IMR-90 (cell line): ENCODE measurements around the gene DRC7. TPM values are rescaled to one million over a fixed set of nuclear protein-coding genes. Genes with fewer than 3 reads are reported as not detected.

Experiments
- ATAC-seq: fragments of 200-7000 bp; cut with Tn5 transposase; 2 replicates; pipeline ENCODE4 v1.9.1; 2020; ENCODE audit warnings: low read depth, mild to moderate bottlenecking, moderate library complexity
- BruUV-seq: library from RNA; stranded (reverse); fragments of 400-500 nt; replicated peaks from 2 replicates; lab custom pipeline; 2021; lab: Mats Ljungman, UMichigan
- CTCF ChIA-PET: fragments of 300-600 bp; formaldehyde crosslinking; extraction: SDS; loops from one replicate; lab custom pipeline; 2021; ENCODE audit warnings: antibody characterized with exemption; lab: Yijun Ruan, JAX
- POLR2A ChIA-PET: fragments of 300-600 bp; sonication (Branson Sonifier 250); formaldehyde crosslinking; loops from one replicate; lab custom pipeline; 2022; ENCODE audit warnings: antibody characterized with exemption; ENCODE audit not compliant: unreplicated experiment; lab: Charles Lee
- DNase-seq: peaks from one replicate; pipeline ENCODE4 v3.0.0; 2013
- H2AFZ ChIP-seq: replicated peaks from 2 replicates; pipeline ENCODE3; 2013; ENCODE audit warnings: low read length, mild to moderate bottlenecking; ENCODE audit not compliant: poor library complexity
- H2AK5ac ChIP-seq: 2 replicates; pipeline ENCODE4 v1.6.1; 2013; ENCODE audit warnings: low read depth, low read length, inconsistent platforms
- H2AK9ac ChIP-seq: replicated peaks from 2 replicates; pipeline ENCODE3; 2013; ENCODE audit warnings: mild to moderate bottlenecking, low read depth, low read length, moderate library complexity; ENCODE audit not compliant: poor library complexity
- H2BK120ac ChIP-seq: 2 replicates; pipeline ENCODE4 v1.6.1; 2013; ENCODE audit warnings: low read depth, low read length, inconsistent platforms
- H2BK15ac ChIP-seq: 3 replicates; pipeline ENCODE4 v1.6.1; 2013; ENCODE audit warnings: low read depth, low read length, inconsistent platforms
- H2BK20ac ChIP-seq: 2 replicates; pipeline ENCODE4 v1.6.1; 2013; ENCODE audit warnings: low read depth, mild to moderate bottlenecking, inconsistent platforms, low read length, moderate library complexity
- H2BK5ac ChIP-seq: 2 replicates; pipeline ENCODE4 v1.6.1; 2013; ENCODE audit warnings: mild to moderate bottlenecking, low read depth, low read length, inconsistent platforms; ENCODE audit not compliant: poor library complexity, severe bottlenecking
- H3K14ac ChIP-seq: replicated peaks from 2 replicates; pipeline ENCODE4 v1.6.1; 2013; ENCODE audit warnings: low read depth, low read length, inconsistent platforms
- H3K18ac ChIP-seq: 2 replicates; pipeline ENCODE4 v1.6.1; 2013; ENCODE audit warnings: low read depth, low read length, control low read depth
- H3K23ac ChIP-seq: 2 replicates; pipeline ENCODE4 v1.6.1; 2013; ENCODE audit warnings: low read depth, low read length, inconsistent platforms
- H3K27ac ChIP-seq: 2 replicates; pipeline ENCODE4 v1.5.1; 2013; ENCODE audit warnings: mild to moderate bottlenecking, control low read depth, low read length; ENCODE audit not compliant: insufficient read depth
- H3K27me3 ChIP-seq: 2 replicates; pipeline ENCODE4 v1.6.1; 2013; ENCODE audit warnings: low read length; ENCODE audit not compliant: control insufficient read depth, insufficient read depth
- H3K36me3 ChIP-seq: 2 replicates; pipeline ENCODE4 v1.6.1; 2013; ENCODE audit warnings: low read length, mixed read lengths; ENCODE audit not compliant: control insufficient read depth, insufficient read depth
- H3K4ac ChIP-seq: 2 replicates; pipeline ENCODE4 v1.6.1; 2013; ENCODE audit warnings: low read depth, low read length, inconsistent platforms
- H3K4me1 ChIP-seq: 2 replicates; pipeline ENCODE4 v1.6.1; 2013; ENCODE audit warnings: low read length, mixed read lengths; ENCODE audit not compliant: control insufficient read depth, insufficient read depth
- H3K4me2 ChIP-seq: 2 replicates; pipeline ENCODE4 v1.6.1; 2013; ENCODE audit warnings: low read depth, mild to moderate bottlenecking, control low read depth, low read length, moderate library complexity
- H3K4me3 ChIP-seq: 2 replicates; pipeline ENCODE4 v1.5.1; 2013; ENCODE audit warnings: low read depth, mild to moderate bottlenecking, control low read depth, low read length, moderate library complexity; ENCODE audit not compliant: insufficient read depth
- H3K56ac ChIP-seq: 2 replicates; pipeline ENCODE4 v1.6.1; 2013; ENCODE audit warnings: low read length, inconsistent platforms; ENCODE audit not compliant: insufficient read depth; ENCODE audit errors: extremely low read depth
- H3K79me1 ChIP-seq, 2 experiments: 2 replicates each; pipeline ENCODE4 v1.6.1; 2013; ENCODE audit warnings: low read length in 2 of 2, inconsistent platforms in 1 of 2, low read depth in 1 of 2
- H3K9ac ChIP-seq: 2 replicates; pipeline ENCODE4 v1.6.1; 2013; ENCODE audit warnings: low read depth, low read length, control low read depth
- H3K9me1 ChIP-seq: 2 replicates; pipeline ENCODE4 v1.6.1; 2013; ENCODE audit warnings: low read length, inconsistent platforms; ENCODE audit not compliant: insufficient read depth
- H3K9me3 ChIP-seq: 2 replicates; pipeline ENCODE4 v1.6.1; 2013; ENCODE audit warnings: low read length; ENCODE audit not compliant: control insufficient read depth, insufficient read depth
- H4K20me1 ChIP-seq: 2 replicates; pipeline ENCODE4 v1.6.1; 2013; ENCODE audit warnings: low read length, inconsistent platforms; ENCODE audit not compliant: insufficient read depth
- H4K5ac ChIP-seq: 2 replicates; pipeline ENCODE4 v1.6.1; 2013; ENCODE audit warnings: mild to moderate bottlenecking, low read depth, low read length, control low read depth
- H4K8ac ChIP-seq, 2 experiments: 2 replicates each; pipeline ENCODE4 v1.6.1; 2013; ENCODE audit warnings: low read depth in 2 of 2, low read length in 2 of 2, control low read depth in 1 of 2, inconsistent platforms in 1 of 2
- H4K91ac ChIP-seq: 2 replicates; pipeline ENCODE4 v1.6.1; 2013; ENCODE audit warnings: low read depth, low read length, inconsistent platforms; ENCODE audit not compliant: insufficient read depth
- BHLHE40 ChIP-seq: fragments of 150-350 bp; IDR thresholded peaks from 2 replicates; pipeline ENCODE4 v1.6.1; 2016; ENCODE audit warnings: mild to moderate bottlenecking, low read depth, low read length
- CEBPB ChIP-seq: IDR thresholded peaks from 2 replicates; pipeline ENCODE4 v1.6.1; 2012; ENCODE audit warnings: low read depth, low read length, improper control_type of control experiment
- CHD1 ChIP-seq: IDR thresholded peaks from 2 replicates; pipeline ENCODE4 v1.6.1; 2012; ENCODE audit warnings: low read depth, low read length, improper control_type of control experiment
- ELK1 ChIP-seq: fragments of 150-350 bp; IDR thresholded peaks from 2 replicates; pipeline ENCODE4 v1.6.1; 2016; ENCODE audit warnings: low read depth, mild to moderate bottlenecking, low read length, moderate library complexity, borderline replicate concordance
- FOS ChIP-seq: fragments of 150-350 bp; IDR thresholded peaks from 2 replicates; pipeline ENCODE4 v1.6.1; 2016; ENCODE audit warnings: low read depth, low read length
- MAFK ChIP-seq: IDR thresholded peaks from 2 replicates; pipeline ENCODE4 v1.6.1; 2012; ENCODE audit warnings: low read depth, low read length, improper control_type of control experiment
- MAZ ChIP-seq: IDR thresholded peaks from 2 replicates; pipeline ENCODE4 v1.6.1; 2012; ENCODE audit warnings: low read depth, mild to moderate bottlenecking, low read length, improper control_type of control experiment, moderate library complexity, borderline replicate concordance
- MXI1 ChIP-seq: IDR thresholded peaks from 2 replicates; pipeline ENCODE4 v1.6.1; 2012; ENCODE audit warnings: low read depth, mild to moderate bottlenecking, low read length, moderate library complexity, borderline replicate concordance
- NFE2L2 ChIP-seq: fragments of 150-350 bp; IDR thresholded peaks from 2 replicates; pipeline ENCODE4 v1.6.1; 2016; ENCODE audit warnings: low read depth, mild to moderate bottlenecking, low read length
- POLR2A ChIP-seq: IDR thresholded peaks from 2 replicates; pipeline ENCODE4 v1.6.1; 2012; ENCODE audit warnings: mild to moderate bottlenecking, low read depth, low read length
- RAD21 ChIP-seq: IDR thresholded peaks from 2 replicates; pipeline ENCODE4 v1.6.1; 2012; ENCODE audit warnings: low read length, improper control_type of control experiment
- RCOR1 ChIP-seq: IDR thresholded peaks from 2 replicates; pipeline ENCODE4 v1.6.1; 2012; ENCODE audit warnings: mild to moderate bottlenecking, low read length, improper control_type of control experiment; ENCODE audit not compliant: insufficient replicate concordance
- RFX5 ChIP-seq: IDR thresholded peaks from 2 replicates; pipeline ENCODE4 v1.8.0; 2012; ENCODE audit warnings: low read depth, mild to moderate bottlenecking, low read length, moderate library complexity
- SMC3 ChIP-seq: fragments of 150-350 bp; IDR thresholded peaks from 2 replicates; pipeline ENCODE4 v1.6.1; 2016; ENCODE audit warnings: low read depth, mild to moderate bottlenecking, antibody characterized with exemption, low read length, moderate library complexity
- USF2 ChIP-seq: fragments of 150-350 bp; IDR thresholded peaks from 2 replicates; pipeline ENCODE4 v1.6.1; 2017; ENCODE audit warnings: mild to moderate bottlenecking, antibody characterized with exemption, low read length, low read depth
- WGBS, 2 experiments: methylation state at CpG; one replicate each; pipeline versions ENCODE4 v1.1.5 to v1.1.7; 2013; ENCODE audit warnings: missing lambda C conversion rate in 2 of 2; ENCODE audit not compliant: insufficient read length in 1 of 2; ENCODE audit errors: extremely low coverage in 2 of 2; 5-methylcytosine and 5-hydroxymethylcytosine counted together
- dilution Hi-C: fragments of 300-500 bp; cut with HindIII; formaldehyde crosslinking; loops from one replicate; pipeline ENCODE4 v1.14.3; 2018; ENCODE audit warnings: low sequenced_read_pairs; ENCODE audit not compliant: unreplicated experiment
- in situ Hi-C: fragments of 300-500 bp; cut with MboI; formaldehyde crosslinking; loops from 3 replicates; pipeline ENCODE4 v1.14.3; 2019; ENCODE audit warnings: low sequenced_read_pairs, inconsistent platforms, mixed read lengths
- intact Hi-C: fragments of 100-400 bp; cut with micrococcal nuclease; formaldehyde crosslinking; loops from 2 replicates; pipeline ENCODE4 v1.10.0; 2022
- polyA plus RNA-seq, 3 experiments: library from polyadenylated mRNA; depleted of rRNA; stranded (reverse); fragments of >200 nt; gene quantifications; 2 replicates each; pipeline ENCODE4 v1.2.3, GENCODE V29; 2012; ENCODE audit warnings: low replicate concordance in 1 of 3
- total RNA-seq: library from RNA; depleted of rRNA; stranded (reverse); fragments of >200 nt; gene quantifications from 2 replicates; pipeline ENCODE4 v1.2.3, GENCODE V29; 2012
- TF ChIP-seq, protein P1 (sequence below): conservative IDR thresholded peaks from 2 replicates; pipeline ENCODE4 v1.5.1; 2012; ENCODE audit warnings: mild to moderate bottlenecking, low read depth, low read length, improper control_type of control experiment

The DRC7 gene
- total and polyA plus RNA-seq, 2 of the 4 experiments (the other 2 are of a cell fraction) = not detected

GRCh38 chr16:57653936-57654335 is 40.7 kb upstream of the DRC7 start:
- 48% methylated on average over 7 of the region's 16 CpGs; no CpG with 5 or more reads in 1 of the 2 experiments for WGBS, 2 experiments
- Histone ChIP-seq H3K27ac (no peak overlapping the region), H3K9ac (no peak overlapping the region), H4K20me1 (no peaks in the 10 kb centered on the region), H3K79me1 (no peaks in the 10 kb centered on the region), H3K14ac (no peak overlapping the region), H2BK20ac (no peak overlapping the region), H4K5ac (no peak overlapping the region), H2BK5ac (no peak overlapping the region), H3K4ac (no peak overlapping the region), H2AK5ac (no peak overlapping the region), H4K8ac (no peak overlapping the region), H3K56ac (no peak overlapping the region), H2AFZ (peak overlapping the region; percentile 49), H3K4me3 (no peak overlapping the region), H3K4me2 (no peak overlapping the region), H3K23ac (no peak overlapping the region), H4K91ac (no peak overlapping the region), H2BK15ac (no peak overlapping the region), H2AK9ac (no peak overlapping the region), H3K9me3 (no peaks in the 10 kb centered on the region), H3K27me3 (no peaks in the 10 kb centered on the region; the same call in 1 of the 2 replicates), H3K9me1 (no peaks in the 10 kb centered on the region; the same call in 1 of the 2 replicates), H2BK120ac (no peak overlapping the region), H3K4me1 (no peaks in the 10 kb centered on the region), H3K18ac (no peak overlapping the region), H3K36me3 (no peaks in the 10 kb centered on the region)
- ATAC-seq (no peak), DNase-seq (no peak)
- BruUV-seq = no TSS peak
- intact Hi-C loops (no loop called here), dilution Hi-C loops (no loop called here), in situ Hi-C loops (no loop called here)
- CTCF ChIA-PET = no interaction called here
- no peak for TF ChIP-seq BHLHE40
- TF ChIP-seq MAFK = no peak
- TF ChIP-seq, protein P1, sequence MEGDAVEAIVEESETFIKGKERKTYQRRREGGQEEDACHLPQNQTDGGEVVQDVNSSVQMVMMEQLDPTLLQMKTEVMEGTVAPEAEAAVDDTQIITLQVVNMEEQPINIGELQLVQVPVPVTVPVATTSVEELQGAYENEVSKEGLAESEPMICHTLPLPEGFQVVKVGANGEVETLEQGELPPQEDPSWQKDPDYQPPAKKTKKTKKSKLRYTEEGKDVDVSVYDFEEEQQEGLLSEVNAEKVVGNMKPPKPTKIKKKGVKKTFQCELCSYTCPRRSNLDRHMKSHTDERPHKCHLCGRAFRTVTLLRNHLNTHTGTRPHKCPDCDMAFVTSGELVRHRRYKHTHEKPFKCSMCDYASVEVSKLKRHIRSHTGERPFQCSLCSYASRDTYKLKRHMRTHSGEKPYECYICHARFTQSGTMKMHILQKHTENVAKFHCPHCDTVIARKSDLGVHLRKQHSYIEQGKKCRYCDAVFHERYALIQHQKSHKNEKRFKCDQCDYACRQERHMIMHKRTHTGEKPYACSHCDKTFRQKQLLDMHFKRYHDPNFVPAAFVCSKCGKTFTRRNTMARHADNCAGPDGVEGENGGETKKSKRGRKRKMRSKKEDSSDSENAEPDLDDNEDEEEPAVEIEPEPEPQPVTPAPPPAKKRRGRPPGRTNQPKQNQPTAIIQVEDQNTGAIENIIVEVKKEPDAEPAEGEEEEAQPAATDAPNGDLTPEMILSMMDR = no peak
- TF ChIP-seq RFX5 = no peak
- TF ChIP-seq CHD1 = no peak
- TF ChIP-seq NFE2L2 = no peak
- TF ChIP-seq SMC3 = no peak
- TF ChIP-seq MXI1 = no peak
- TF ChIP-seq RCOR1 = no peak
- TF ChIP-seq ELK1 = no peak
- TF ChIP-seq POLR2A = no peak
- no peak for TF ChIP-seq RAD21
- TF ChIP-seq MAZ = no peak; the same call in 1 of the 2 replicates
- no peak for TF ChIP-seq CEBPB
- no peak for TF ChIP-seq FOS
- no peak for TF ChIP-seq USF2
- POLR2A ChIA-PET = no interaction called here
